Liver (tissue), 9 donors: ENCODE measurements around the gene DHX57. TPM values are rescaled to one million over a fixed set of nuclear protein-coding genes. Genes with fewer than 3 reads are reported as not detected.

ENCODE experiments used
- DNase-seq: peaks from one replicate; pipeline ENCODE4 v3.0.0-alpha.2; 2017; ENCODE audit warnings: low spot score
- H3K27ac ChIP-seq, 2 donors: one replicate each; pipeline ENCODE4 v1.7.0; 2013; ENCODE audit warnings: inconsistent platforms in 2 of 2, low read length in 2 of 2, control low read depth in 1 of 2, low read depth in 1 of 2, mild to moderate bottlenecking in 1 of 2
- H3K27me3 ChIP-seq, 4 donors: one replicate each; pipeline versions ENCODE4 v1.6.1 to v1.7.0; 2013; ENCODE audit warnings: low read length in 3 of 4, inconsistent platforms in 1 of 4, mild to moderate bottlenecking in 1 of 4, moderate library complexity in 1 of 4; ENCODE audit not compliant: control insufficient read depth in 4 of 4, insufficient read depth in 4 of 4
- H3K36me3 ChIP-seq, 4 donors: one replicate each; pipeline versions ENCODE4 v1.6.1 to v1.7.0; 2013; ENCODE audit warnings: low read length in 3 of 4, mild to moderate bottlenecking in 3 of 4, low read depth in 1 of 4, moderate library complexity in 1 of 4; ENCODE audit not compliant: control insufficient read depth in 4 of 4, insufficient read depth in 3 of 4
- H3K4me1 ChIP-seq, 4 donors: one replicate each; pipeline versions ENCODE4 v1.6.1 to v1.7.0; 2013; ENCODE audit warnings: low read length in 3 of 4, mild to moderate bottlenecking in 3 of 4, moderate library complexity in 1 of 4; ENCODE audit not compliant: control insufficient read depth in 4 of 4, insufficient read depth in 4 of 4
- H3K4me3 ChIP-seq, 3 donors: one replicate each; pipeline versions ENCODE4 v1.6.1 to v1.7.0; 2013; ENCODE audit warnings: low read length in 3 of 3, control low read depth in 1 of 3, low read depth in 1 of 3, mild to moderate bottlenecking in 1 of 3
- H3K9ac ChIP-seq, 2 donors: one replicate each; pipeline ENCODE4 v1.7.0; 2013; ENCODE audit warnings: low read length in 2 of 2, mild to moderate bottlenecking in 2 of 2, moderate library complexity in 2 of 2, control low read depth in 1 of 2, low read depth in 1 of 2
- H3K9me3 ChIP-seq, 4 donors: one replicate each; pipeline versions ENCODE4 v1.6.1 to v1.7.0; 2013; ENCODE audit warnings: low read length in 3 of 4; ENCODE audit not compliant: control insufficient read depth in 4 of 4
- ATF3 ChIP-seq: IDR thresholded peaks from 2 replicates; pipeline ENCODE4 v1.6.1; 2016; ENCODE audit warnings: antibody characterized with exemption
- CTCF ChIP-seq: fragments of 150-350 bp; IDR thresholded peaks from 2 replicates; pipeline ENCODE4 v1.5.1; 2017; ENCODE audit warnings: improper control_type of control experiment, low read depth, low read length; ENCODE audit not compliant: missing input control
- FOXA1 ChIP-seq: IDR thresholded peaks from 2 replicates; pipeline ENCODE4 v1.6.1; 2016; ENCODE audit warnings: antibody characterized with exemption
- FOXA2 ChIP-seq: IDR thresholded peaks from 2 replicates; pipeline ENCODE4 v1.6.1; 2016; ENCODE audit warnings: antibody characterized with exemption
- GABPA ChIP-seq, 2 donors: IDR thresholded peaks in 1 of 2; conservative IDR thresholded peaks in 1 of 2; 2 replicates each; pipeline ENCODE4 v1.6.1; 2016; ENCODE audit warnings: antibody characterized with exemption in 2 of 2, mild to moderate bottlenecking in 1 of 2, moderate library complexity in 1 of 2
- HNF4A ChIP-seq, 2 donors: conservative IDR thresholded peaks; 2 replicates each; pipeline ENCODE4 v1.6.1; 2016; ENCODE audit warnings: antibody characterized with exemption in 2 of 2, mild to moderate bottlenecking in 2 of 2
- HNF4G ChIP-seq: IDR thresholded peaks from 2 replicates; pipeline ENCODE4 v1.6.1; 2016; ENCODE audit warnings: antibody characterized with exemption
- JUND ChIP-seq, 2 donors: IDR thresholded peaks; 2 replicates each; pipeline ENCODE4 v1.6.1; 2016; ENCODE audit warnings: antibody characterized with exemption in 2 of 2
- MAX ChIP-seq: IDR thresholded peaks from 2 replicates; pipeline ENCODE4 v1.6.1; 2016; ENCODE audit warnings: antibody characterized with exemption
- NR2F2 ChIP-seq: IDR thresholded peaks from 2 replicates; pipeline ENCODE4 v1.6.1; 2016; ENCODE audit warnings: antibody characterized with exemption
- RAD21 ChIP-seq, 2 donors: IDR thresholded peaks; 2 replicates each; pipeline ENCODE4 v1.6.1; 2016; ENCODE audit warnings: antibody characterized with exemption in 2 of 2, mild to moderate bottlenecking in 2 of 2
- SP1 ChIP-seq: IDR thresholded peaks from 2 replicates; pipeline ENCODE4 v1.6.1; 2018; ENCODE audit warnings: antibody characterized with exemption, mild to moderate bottlenecking
- TAF1 ChIP-seq: conservative IDR thresholded peaks from 2 replicates; pipeline ENCODE4 v1.6.1; 2016; ENCODE audit warnings: antibody characterized with exemption, mild to moderate bottlenecking
- YY1 ChIP-seq: IDR thresholded peaks from 2 replicates; pipeline ENCODE4 v1.6.1; 2016; ENCODE audit warnings: antibody characterized with exemption, mild to moderate bottlenecking
- ZBTB33 ChIP-seq: IDR thresholded peaks from 2 replicates; pipeline ENCODE4 v1.6.1; 2016; ENCODE audit warnings: antibody characterized with exemption
- WGBS: extraction: QIAGEN DNeasy Blood & Tissue Kit; methylation state at CpG from one replicate; pipeline ENCODE4 v1.1.7; 2013; 5-methylcytosine and 5-hydroxymethylcytosine counted together
- polyA plus RNA-seq, 2 donors: library from polyadenylated mRNA; stranded (reverse) in 1 of 2; unstranded in 1 of 2; fragments of 200-250 nt in 1 of 2; fragments of >200 nt in 1 of 2; fragmentation: Nextera tagmentation in 1 of 2; extraction: Ambion mirVana in 1 of 2; gene quantifications; one replicate each; pipeline versions ENCODE4 v1.2.1 to v1.2.3, GENCODE V29; 2013 to 2015
- total RNA-seq, 2 donors: library from RNA; depleted of rRNA; stranded (reverse); fragments of >200 nt; gene quantifications; one replicate each; pipeline ENCODE4 v1.2.3, GENCODE V29; 2014
- TF ChIP-seq, protein P1 (sequence below): IDR thresholded peaks from 2 replicates; pipeline ENCODE4 v1.6.1; 2016; ENCODE audit warnings: antibody characterized with exemption, mild to moderate bottlenecking
- donor health status: healthy.
- donor health status: healthy.
- donor health status: healthy.
- donor health status: healthy.
- donor health status: healthy.

Gene DHX57
- total and polyA plus RNA-seq, 4 donors, result 2.8 to 8.7 (median 5.4) TPM

DNA sequence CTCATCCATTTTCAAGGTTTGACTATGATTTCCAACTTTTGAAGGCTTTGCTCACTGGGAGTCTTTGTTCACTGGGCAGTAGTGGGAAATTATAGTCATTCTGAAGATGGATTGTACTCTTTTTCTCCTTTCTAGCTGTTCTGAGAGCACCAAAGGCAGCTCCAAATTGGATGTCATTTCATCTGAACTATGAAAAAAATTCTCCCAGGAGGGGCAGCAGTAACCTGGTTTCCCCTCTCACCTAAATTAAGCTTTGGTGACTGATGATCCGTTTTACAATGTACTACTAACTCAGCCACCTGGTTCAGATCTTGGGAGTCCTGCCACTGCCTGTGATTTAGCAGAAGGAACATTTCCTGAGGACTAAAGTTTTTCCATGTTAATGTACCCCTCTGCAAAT, 31.5 kb upstream of the DHX57 start:
- H3K4me3 ChIP-seq, result no peak overlapping the region
- TF ChIP-seq ZBTB33 (no peak), YY1 (no peak), CTCF (no peak), MAX (no peak), FOXA1 (no peak), HNF4A (conservative IDR thresholded peaks at IDR 0.05) (no peak), HNF4G (no peak), RAD21 (IDR thresholded peaks at IDR 0.05) (no peak), ATF3 (no peak), GABPA (IDR thresholded peaks at IDR 0.05 in 1 of 2, conservative IDR thresholded peaks at IDR 0.05 in 1 of 2) (no peak), TAF1 (no peak), FOXA2 (no peak), JUND (IDR thresholded peaks at IDR 0.05) (no peak)
- TF ChIP-seq, protein P1, sequence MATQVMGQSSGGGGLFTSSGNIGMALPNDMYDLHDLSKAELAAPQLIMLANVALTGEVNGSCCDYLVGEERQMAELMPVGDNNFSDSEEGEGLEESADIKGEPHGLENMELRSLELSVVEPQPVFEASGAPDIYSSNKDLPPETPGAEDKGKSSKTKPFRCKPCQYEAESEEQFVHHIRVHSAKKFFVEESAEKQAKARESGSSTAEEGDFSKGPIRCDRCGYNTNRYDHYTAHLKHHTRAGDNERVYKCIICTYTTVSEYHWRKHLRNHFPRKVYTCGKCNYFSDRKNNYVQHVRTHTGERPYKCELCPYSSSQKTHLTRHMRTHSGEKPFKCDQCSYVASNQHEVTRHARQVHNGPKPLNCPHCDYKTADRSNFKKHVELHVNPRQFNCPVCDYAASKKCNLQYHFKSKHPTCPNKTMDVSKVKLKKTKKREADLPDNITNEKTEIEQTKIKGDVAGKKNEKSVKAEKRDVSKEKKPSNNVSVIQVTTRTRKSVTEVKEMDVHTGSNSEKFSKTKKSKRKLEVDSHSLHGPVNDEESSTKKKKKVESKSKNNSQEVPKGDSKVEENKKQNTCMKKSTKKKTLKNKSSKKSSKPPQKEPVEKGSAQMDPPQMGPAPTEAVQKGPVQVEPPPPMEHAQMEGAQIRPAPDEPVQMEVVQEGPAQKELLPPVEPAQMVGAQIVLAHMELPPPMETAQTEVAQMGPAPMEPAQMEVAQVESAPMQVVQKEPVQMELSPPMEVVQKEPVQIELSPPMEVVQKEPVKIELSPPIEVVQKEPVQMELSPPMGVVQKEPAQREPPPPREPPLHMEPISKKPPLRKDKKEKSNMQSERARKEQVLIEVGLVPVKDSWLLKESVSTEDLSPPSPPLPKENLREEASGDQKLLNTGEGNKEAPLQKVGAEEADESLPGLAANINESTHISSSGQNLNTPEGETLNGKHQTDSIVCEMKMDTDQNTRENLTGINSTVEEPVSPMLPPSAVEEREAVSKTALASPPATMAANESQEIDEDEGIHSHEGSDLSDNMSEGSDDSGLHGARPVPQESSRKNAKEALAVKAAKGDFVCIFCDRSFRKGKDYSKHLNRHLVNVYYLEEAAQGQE, result no peak
- DNase-seq, result no peak

DNA sequence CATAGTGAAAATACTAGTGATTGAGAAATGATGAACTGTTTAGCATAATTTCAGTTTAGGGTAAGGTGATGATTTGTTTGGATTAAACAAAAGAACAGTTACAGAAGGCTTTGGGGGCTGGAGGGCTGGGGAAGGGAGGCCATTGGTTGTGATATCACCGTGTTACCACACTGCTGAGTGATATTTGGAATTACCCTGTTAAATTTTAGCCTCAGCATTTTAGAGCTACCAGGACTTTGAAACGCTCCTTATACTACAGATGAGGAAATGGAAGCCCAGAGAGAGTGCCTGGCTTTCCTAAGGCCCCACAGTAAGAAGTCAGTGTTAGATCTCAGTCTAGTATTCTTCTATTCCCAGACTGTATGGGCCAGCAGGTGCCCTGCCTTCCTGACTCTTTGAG, 29.5 kb upstream of the DHX57 start:
- Histone ChIP-seq H3K9me3 (no peaks in the 10 kb centered on the region), H3K4me1 (no peaks in the 10 kb centered on the region), H3K36me3 (no peaks in the 10 kb centered on the region), H3K4me3 (no peak overlapping the region), H3K27me3 (no peaks in the 10 kb centered on the region), H3K27ac (no peak overlapping the region), H3K9ac (no peak overlapping the region)
- TF ChIP-seq NR2F2 (no peak), YY1 (no peak), CTCF (no peak), RAD21 (IDR thresholded peaks at IDR 0.05) (no peak), MAX (no peak), TAF1 (no peak), SP1 (no peak)
- TF ChIP-seq, protein P1, result no peak
- 79% methylated on average over 2 of the region's 2 CpGs for WGBS
- no peak for DNase-seq

More for the DNA sequence above, 31.5 kb upstream of the DHX57 start:
- no peak overlapping the region for H3K27ac ChIP-seq
- no peak overlapping the region for H3K9ac ChIP-seq
- H3K36me3 ChIP-seq, result no peaks in the 10 kb centered on the region
- H3K9me3 ChIP-seq, result no peaks in the 10 kb centered on the region
- 82% methylated on average over 1 of the region's 1 CpG for WGBS
- no peaks in the 10 kb centered on the region for H3K27me3 ChIP-seq
- H3K4me1 ChIP-seq, result no peaks in the 10 kb centered on the region
